ENCODE results near the gene SNCB. TPM values are rescaled to one million over a fixed set of nuclear protein-coding genes. Genes with fewer than 3 reads are reported as not detected.

SNCB gene
- total and polyA plus RNA-seq, 2 experiments from 2014 or later, result 2.4 to 3.0 TPM

DNA sequence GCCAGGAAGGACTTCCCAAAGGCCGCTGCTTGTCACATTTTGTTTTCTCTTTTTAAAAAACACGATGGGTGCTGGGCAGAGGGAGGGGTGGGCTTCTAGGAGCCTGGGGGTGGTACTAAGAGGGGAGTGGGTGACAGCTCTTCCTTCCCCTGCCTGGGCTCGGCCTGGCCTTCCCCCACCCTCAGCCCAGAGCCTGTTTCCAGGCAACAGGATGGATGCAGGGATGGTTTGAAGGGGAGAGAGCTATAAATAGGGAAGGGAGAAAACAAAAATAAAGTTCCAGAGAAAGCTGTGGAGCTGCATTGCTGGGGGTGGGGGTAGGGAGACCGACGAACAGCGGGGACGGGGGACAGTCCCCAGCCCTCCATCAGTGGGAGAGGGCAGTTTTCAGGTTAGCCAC, 13.8 kb downstream of the SNCB start:
- TF ChIP-seq, protein P1, sequence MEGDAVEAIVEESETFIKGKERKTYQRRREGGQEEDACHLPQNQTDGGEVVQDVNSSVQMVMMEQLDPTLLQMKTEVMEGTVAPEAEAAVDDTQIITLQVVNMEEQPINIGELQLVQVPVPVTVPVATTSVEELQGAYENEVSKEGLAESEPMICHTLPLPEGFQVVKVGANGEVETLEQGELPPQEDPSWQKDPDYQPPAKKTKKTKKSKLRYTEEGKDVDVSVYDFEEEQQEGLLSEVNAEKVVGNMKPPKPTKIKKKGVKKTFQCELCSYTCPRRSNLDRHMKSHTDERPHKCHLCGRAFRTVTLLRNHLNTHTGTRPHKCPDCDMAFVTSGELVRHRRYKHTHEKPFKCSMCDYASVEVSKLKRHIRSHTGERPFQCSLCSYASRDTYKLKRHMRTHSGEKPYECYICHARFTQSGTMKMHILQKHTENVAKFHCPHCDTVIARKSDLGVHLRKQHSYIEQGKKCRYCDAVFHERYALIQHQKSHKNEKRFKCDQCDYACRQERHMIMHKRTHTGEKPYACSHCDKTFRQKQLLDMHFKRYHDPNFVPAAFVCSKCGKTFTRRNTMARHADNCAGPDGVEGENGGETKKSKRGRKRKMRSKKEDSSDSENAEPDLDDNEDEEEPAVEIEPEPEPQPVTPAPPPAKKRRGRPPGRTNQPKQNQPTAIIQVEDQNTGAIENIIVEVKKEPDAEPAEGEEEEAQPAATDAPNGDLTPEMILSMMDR (IDR thresholded peaks at IDR 0.05; ENCODE audit: low read depth, low read length), result no peak
- no peaks in the 10 kb centered on the region for H3K9me3 ChIP-seq (ENCODE audit: low read depth)
- H3K4me1 ChIP-seq (ENCODE audit: low read depth), result peaks cover 11% of the 10 kb centered on the region
- DNase-seq (ENCODE audit: low read depth in 1 of 2, low spot score in 1 of 2), result no peak
- H3K36me3 ChIP-seq, result no peaks in the 10 kb centered on the region
- peaks cover 20% of the 10 kb centered on the region for H3K27me3 ChIP-seq
- no peak overlapping the region for H3K27ac ChIP-seq
- H3K4me3 ChIP-seq, result no peak overlapping the region

DNA sequence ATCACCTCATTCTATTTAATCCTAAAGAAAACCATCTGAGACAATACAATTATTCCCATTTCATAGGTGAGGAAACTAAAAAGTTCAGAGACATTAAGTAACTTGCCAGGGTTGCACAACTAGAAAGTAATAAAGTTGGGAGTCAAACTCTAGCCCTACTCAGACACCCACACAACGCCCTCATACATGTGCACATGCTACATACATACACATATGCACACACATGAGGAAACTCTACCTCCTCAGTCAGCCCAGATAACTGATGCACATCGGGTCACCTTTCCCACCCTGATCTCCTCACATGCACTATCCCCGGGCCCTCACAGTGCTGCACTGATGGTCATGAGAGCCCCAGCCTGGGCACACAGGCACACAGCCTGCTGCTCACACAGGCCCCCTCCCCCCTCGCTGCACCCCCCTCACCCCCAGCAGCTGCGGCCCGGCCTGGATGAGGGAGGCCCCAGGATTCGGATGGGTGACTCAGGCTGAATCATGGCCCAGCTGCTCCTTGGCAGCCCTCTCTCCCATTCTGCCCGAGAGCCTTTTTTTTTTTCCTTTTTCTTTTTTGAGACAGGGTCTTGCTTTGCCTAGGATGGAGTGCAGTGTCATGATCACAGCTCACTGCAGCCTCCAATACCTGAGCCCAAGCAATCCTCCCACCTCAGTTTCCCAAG, 15.4 kb downstream of the SNCB start:
- Histone ChIP-seq H3K27ac (no peak overlapping the region), H3K27me3 (peaks cover 22% of the 10 kb centered on the region), H3K36me3 (no peaks in the 10 kb centered on the region), H3K4me3 (no peak overlapping the region), H3K4me1 (ENCODE audit: low read depth) (peaks cover 9% of the 10 kb centered on the region), H3K9me3 (ENCODE audit: low read depth) (no peaks in the 10 kb centered on the region)
- DNase-seq (ENCODE audit: low read depth in 1 of 2, low spot score in 1 of 2), result peak in 1 of 2 donors; percentile 72
- TF ChIP-seq, protein P1 (IDR thresholded peaks at IDR 0.05; ENCODE audit: low read depth, low read length), result no peak

DNA sequence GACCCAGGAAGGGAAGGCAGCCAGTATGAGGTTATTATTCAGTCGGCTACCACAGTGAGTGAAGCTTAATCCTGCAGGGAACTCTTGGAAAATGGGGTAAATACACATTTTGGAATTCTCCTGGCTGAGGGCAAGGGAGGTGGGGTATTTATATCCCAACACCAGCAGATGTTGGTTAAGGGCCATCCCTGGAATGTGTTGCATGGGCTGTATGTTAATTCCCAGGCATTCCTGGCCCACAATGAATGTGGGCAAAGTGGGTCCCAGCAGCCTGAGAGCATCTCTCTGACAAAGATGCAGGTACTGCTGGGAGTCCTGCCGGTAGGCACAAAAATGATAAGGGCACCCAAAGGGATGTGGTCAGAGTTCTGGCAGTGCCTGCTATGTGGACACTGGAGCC, 17.5 kb downstream of the SNCB start:
- TF ChIP-seq, protein P1 (IDR thresholded peaks at IDR 0.05; ENCODE audit: low read depth, low read length), result no peak
- Histone ChIP-seq H3K36me3 (no peaks in the 10 kb centered on the region), H3K27ac (no peak overlapping the region), H3K4me1 (ENCODE audit: low read depth) (peaks cover 9% of the 10 kb centered on the region), H3K9me3 (ENCODE audit: low read depth) (no peaks in the 10 kb centered on the region), H3K27me3 (peaks cover 16% of the 10 kb centered on the region), H3K4me3 (no peak overlapping the region)
- DNase-seq (ENCODE audit: low read depth in 1 of 2, low spot score in 1 of 2), result no peak

DNA sequence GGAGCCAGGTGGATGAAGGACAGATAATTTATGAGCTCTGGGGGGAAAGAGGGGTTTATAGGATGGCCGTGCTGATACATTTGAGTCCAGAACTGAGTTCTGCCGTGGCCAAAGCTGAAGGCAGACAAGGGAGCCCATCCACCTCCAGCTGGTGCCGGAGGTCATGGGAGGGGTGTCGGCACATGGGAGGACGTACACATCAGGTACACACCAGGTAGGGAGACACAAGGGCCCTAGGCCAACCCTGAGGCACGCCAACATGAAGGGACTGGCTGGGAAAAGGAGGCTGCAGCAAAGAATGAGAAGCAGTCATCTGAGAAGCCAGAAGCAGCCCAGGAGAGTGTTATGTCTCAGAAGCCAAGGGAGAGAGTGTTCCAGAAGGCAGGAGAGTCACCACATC, 18.3 kb downstream of the SNCB start:
- TF ChIP-seq, protein P1 (IDR thresholded peaks at IDR 0.05; ENCODE audit: low read depth, low read length), result no peak
- Histone ChIP-seq H3K27me3 (peaks cover 16% of the 10 kb centered on the region), H3K27ac (no peak overlapping the region), H3K4me1 (ENCODE audit: low read depth) (peaks cover 8% of the 10 kb centered on the region), H3K9me3 (ENCODE audit: low read depth) (no peaks in the 10 kb centered on the region), H3K4me3 (no peak overlapping the region), H3K36me3 (no peaks in the 10 kb centered on the region)
- DNase-seq (ENCODE audit: low read depth in 1 of 2, low spot score in 1 of 2), result no peak

DNA sequence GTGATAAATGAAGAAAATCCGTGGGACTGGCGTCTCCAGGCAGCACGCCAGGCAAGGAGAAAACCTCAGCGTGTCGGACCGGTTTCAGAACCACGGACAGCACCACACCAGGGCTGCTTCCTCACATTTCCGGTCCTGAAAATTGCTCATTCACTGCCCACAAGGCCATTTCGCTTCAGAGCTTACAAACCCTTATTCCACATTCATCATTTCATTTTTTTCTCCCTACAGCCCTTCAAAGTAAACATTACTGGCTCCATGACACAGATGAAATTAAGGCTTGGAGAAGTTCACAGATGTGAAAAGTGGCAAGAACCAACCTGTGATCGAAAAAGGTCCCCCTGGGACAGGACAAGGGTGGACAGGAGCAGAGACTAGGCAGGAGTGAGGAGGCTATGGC, 18.9 kb downstream of the SNCB start:
- no peak overlapping the region for H3K27ac ChIP-seq
- peaks cover 16% of the 10 kb centered on the region for H3K27me3 ChIP-seq
- H3K4me1 ChIP-seq (ENCODE audit: low read depth), result peaks cover 3% of the 10 kb centered on the region
- peak; percentile 91 to 92 for DNase-seq (ENCODE audit: low read depth in 1 of 2, low spot score in 1 of 2)
- H3K9me3 ChIP-seq (ENCODE audit: low read depth), result no peaks in the 10 kb centered on the region
- TF ChIP-seq, protein P1 (IDR thresholded peaks at IDR 0.05; ENCODE audit: low read depth, low read length), result no peak
- H3K36me3 ChIP-seq, result no peaks in the 10 kb centered on the region
- H3K4me3 ChIP-seq, result no peak overlapping the region
